GM19328 (cell line): Measurements from ENCODE around the gene NFU1.
"Not testable (repeated sequence)": the region's sequence is repeated elsewhere in the genome, so short reads cannot be mapped to it uniquely, and the experiment has no call there.

ENCODE experiments used
- ATAC-seq: cut with Tn5 transposase; IDR thresholded peaks from one replicate; pipeline ENCODE4 v1.9.1; 2021; ENCODE audit warnings: mild to moderate bottlenecking, moderate library complexity; ENCODE audit not compliant: unreplicated experiment

Gene NFU1

DNA sequence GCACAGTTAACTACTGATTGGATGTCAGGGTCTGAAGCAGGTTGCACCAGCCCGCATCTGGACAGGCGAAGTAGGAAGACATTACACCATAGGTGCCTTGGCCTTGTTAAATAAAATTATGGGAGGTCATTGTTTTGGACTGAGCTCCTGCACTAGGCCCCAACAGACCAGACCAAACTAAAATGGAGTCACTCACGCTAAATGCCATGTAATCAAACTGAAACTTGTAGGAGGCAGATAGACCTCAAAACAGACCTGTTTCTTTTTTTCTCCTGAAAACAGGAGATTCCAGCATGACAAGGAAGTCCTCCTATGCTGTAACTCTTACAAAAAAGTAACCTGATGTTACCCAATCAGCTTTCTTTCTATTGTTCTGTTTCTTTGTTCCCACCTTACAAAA is 15.5 kb upstream of the NFU1 start:
- no peak for ATAC-seq

- ATAC-seq = no peak
These were observed 13.6 kb upstream of the NFU1 start for GRCh38 chr2:69450735-69451416.

DNA sequence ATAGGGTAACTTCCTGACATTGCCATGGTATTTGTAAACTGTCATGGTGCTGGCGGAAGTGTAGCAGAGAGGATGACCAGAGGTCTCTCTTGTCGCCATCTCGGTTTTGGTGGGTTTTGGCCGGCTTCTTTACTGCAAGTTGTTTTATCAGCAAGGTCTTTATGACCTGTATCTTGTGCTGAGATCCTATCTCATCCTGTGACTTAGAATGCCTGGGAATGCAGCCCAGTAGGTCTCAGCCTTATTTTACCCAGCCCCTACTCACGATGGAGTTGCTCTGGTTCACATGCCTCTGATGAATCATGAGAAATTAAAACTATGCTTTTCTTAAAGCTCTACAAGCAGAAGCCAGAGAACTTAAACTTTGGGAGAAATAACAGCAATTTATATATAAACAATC is 12.7 kb upstream of the NFU1 start:
- no peak for ATAC-seq

DNA sequence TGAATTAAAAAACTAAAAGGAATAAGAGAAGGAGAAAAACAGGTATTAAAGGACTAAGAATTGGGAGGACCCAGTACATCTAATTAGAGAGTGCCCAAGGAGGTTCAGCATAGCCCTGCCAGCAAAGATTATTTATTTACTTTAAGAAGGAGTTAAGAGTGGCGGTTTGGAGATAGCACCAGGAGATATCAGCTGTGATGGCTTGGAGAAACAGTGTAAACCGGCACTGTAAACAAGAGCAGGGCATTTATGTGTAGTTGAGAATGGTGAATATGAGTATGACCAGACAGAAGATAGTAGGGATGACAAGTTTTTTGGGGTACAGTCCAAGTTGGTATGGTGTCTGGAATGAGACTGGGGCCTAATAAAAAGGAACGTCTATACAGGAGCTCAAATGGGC is 6.4 kb upstream of the NFU1 start:
- not testable (repeated sequence) for ATAC-seq

GRCh38 chr2:69439499-69439898 is 2.3 kb upstream of the NFU1 start:
- not testable (repeated sequence) for ATAC-seq

DNA sequence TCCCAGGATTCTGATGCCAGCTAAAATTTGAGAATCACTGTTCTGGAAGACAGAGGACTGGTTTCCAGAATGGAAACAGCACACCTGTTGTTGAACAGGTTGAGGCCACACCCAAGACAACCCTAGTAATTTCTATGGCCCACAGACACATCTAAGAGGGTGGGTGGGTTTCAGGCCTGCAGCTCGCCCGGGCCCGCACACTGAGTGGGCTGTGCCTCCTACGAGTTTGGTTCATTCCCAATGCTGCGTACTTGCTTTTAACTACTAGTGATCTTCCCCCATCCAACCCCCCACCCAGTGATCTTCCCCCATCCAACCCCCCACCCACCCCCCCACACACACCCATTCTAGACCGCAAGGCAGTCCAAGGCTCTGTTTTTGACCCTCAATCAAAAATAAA is 1.3 kb upstream of the NFU1 start:
- no peak for ATAC-seq

- no peak for ATAC-seq
These were observed 518 bp upstream of the NFU1 start for GRCh38 chr2:69437751-69438154.

GRCh38 chr2:69436596-69436937 is 668 bp downstream of the NFU1 start:
- no peak for ATAC-seq

GRCh38 chr2:69434753-69435152 is 2.5 kb downstream of the NFU1 start:
- no peak for ATAC-seq

DNA sequence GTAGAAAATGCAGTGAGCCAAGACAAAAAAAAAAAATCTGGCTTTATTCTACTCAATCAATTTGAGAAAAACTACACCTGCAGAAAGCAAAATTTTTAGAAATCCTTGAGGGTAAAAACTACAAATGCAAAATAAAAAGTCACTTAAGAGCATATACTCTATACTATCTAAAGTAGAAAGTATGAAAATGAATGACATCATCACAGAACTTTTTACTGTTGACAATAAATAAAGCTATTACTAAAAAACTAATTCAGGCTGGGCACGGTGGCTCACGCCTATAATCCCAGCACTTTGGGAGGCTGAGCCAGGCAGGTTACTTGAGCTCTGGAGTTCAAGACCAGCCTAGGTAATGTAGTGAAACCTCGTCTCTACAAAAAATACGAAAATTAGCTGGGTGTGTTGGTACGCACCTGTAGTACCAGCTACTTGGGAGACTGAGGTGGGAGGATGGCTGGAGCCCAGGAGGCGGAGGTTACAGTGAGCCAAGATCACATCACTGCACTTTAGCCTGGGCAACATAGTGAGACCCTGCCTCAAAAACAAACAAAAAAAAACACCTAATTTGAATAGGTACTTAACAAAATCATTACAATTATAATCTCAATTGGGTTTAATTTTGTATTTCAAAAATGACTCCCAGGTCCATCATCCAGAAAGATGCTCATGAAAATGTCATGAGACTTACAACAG is 7.6 kb downstream of the NFU1 start:
- no peak for ATAC-seq

DNA sequence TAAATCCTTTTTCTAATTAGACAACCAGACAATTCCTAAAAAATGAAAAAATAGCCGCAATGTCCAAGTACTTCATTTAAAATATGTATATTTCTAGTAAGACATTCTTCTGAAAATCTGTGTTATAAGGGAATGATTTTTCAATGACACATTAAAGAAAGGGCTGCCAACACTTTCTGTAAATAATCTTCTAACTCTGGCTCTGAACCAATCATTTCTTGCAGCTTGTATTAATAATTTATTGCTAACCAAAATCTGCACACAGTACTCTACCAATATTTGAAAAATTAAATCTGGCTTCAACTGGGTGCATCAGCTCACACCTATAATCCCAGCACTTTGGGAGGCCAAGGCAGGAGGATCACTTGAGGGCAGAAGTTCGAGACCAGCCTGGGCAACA is 8.3 kb downstream of the NFU1 start:
- ATAC-seq = no peak

- ATAC-seq = no peak
These were observed 12.8 kb downstream of the NFU1 start for GRCh38 chr2:69424419-69424818.

GRCh38 chr2:69422198-69422597 is 15.0 kb downstream of the NFU1 start:
- no peak for ATAC-seq

DNA sequence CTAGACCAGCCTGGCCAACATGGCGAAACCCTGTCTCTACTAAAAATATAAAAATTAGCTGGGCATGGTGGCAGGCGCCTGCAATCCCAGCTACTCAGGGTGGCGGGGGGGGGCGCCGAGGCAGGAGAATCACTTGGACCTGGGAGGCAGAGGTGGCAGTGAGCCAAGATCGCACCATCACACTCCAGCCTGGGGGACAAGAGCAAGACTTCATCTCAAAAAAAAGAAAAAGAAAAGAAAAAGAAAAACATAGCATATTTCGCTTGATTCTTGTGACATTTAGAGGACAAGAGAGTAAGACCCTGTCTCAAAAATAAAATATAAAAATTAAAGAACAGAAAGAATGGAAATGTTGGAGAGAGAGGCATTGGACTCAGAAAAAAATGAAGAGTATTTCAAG is 18.1 kb downstream of the NFU1 start:
- ATAC-seq = not testable (repeated sequence)

GRCh38 chr2:69416147-69416546 is 21.1 kb downstream of the NFU1 start:
- no peak for ATAC-seq

DNA sequence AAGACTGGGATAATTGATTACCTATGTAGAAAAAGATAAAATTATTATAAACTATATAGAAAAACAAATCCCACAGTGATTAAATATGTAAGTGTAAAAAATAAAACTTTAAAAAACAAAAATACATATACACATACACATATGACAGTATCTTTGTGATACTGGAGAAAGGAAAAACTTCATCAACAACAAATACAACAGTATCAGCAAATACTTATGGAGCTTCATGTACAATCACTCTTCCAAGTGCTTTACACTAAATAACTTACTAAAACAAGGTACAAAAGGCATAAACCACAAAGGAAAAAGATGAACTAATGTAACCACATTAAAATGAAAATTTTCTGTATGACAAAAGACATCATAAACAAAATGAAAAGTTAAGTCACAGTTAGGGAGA is 26.1 kb downstream of the NFU1 start:
- ATAC-seq = no peak

- ATAC-seq = no peak
These were observed 31.9 kb downstream of the NFU1 start for GRCh38 chr2:69405306-69405705.

DNA sequence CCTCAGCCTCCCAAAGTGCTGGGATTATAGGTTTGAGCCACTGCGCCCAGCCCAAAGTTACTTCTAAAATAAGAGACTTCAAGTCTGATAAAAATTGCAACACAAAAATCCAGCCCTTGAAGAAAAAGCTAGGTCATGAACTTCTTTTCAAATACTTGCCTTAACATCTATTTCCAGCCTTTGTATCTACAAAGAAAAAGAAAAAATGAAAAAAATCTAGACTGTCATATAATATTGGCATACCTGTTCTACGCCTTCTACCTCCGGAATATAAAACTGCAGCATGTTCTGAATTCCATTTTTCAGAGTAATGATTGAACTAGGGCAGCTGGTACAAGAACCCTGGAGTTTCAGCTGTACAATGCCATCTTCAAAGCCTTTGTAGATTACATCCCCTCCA is 37.1 kb downstream of the NFU1 start:
- no peak for ATAC-seq

- ATAC-seq = no peak
These were observed 40.0 kb downstream of the NFU1 start for GRCh38 chr2:69397234-69397633.

DNA sequence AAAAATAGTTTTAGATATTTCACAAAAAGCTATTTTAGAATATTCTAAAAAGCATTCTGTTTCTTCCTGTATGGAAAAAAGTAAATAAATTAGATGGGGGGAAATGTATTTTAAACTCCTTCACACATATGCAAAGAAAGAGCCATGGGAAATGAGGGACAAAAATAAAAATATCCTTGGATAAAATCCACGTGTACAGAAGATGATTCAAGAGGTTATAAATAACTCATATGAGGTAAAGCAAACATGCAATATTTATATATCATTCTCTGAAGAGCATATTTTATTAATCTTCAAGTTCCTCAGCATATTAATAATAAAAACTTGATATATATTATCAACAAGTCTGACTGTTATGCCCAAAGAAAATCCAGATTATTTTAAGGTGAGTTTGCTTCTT is 41.4 kb downstream of the NFU1 start:
- ATAC-seq = no peak

GRCh38 chr2:69393963-69394362 is 43.3 kb downstream of the NFU1 start:
- ATAC-seq = no peak

DNA sequence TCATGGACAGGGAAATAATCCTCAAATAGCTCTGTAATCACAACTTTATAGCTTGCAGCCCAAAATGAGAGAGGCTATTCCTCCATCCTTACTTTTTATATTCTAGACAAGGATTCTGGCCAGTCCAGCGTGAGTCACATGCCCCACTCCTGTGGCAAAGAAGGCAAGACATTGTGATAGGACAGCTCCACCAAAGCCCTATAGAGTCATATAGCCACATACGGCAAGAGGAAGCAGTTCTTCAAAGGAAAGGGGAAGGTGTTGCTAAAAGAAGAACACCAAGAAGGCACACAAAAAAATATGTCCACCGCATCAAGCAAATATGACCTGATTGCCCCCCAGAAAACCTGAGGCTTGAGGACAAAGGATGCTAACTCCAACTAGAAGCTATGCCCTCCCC is 46.8 kb downstream of the NFU1 start:
- ATAC-seq = no peak

- no peak for ATAC-seq
These were observed 47.2 kb downstream of the NFU1 start for GRCh38 chr2:69390001-69390400.
